WTC11 (cell line): ENCODE measurements around the gene DGCR2. TPM values are rescaled to one million over a fixed set of nuclear protein-coding genes. Genes with fewer than 3 reads are reported as not detected.
"Not testable (repeated sequence)": the region's sequence is repeated elsewhere in the genome, so short reads cannot be mapped to it uniquely, and the experiment has no call there.

Experiments used
- ATAC-seq: fragments of 200-7000 bp; cut with Tn5 transposase; 2 replicates; pipeline ENCODE4 v1.10.0; 2021; ENCODE audit warnings: mild to moderate bottlenecking, moderate library complexity
- CTCF ChIA-PET: fragments of 300-600 bp; sonication (Branson Sonifier 250); formaldehyde crosslinking; loops from one replicate; lab custom pipeline; 2021; ENCODE audit warnings: antibody characterized with exemption; lab: Charles Lee
- POLR2A ChIA-PET: fragments of 350-600 bp; sonication (Branson Sonifier 250); formaldehyde crosslinking; loops from one replicate; lab custom pipeline; 2021; ENCODE audit warnings: antibody characterized with exemption; lab: Charles Lee
- DNase-seq: peaks from one replicate; pipeline ENCODE4 v3.0.0; 2021; ENCODE audit warnings: low spot score
- H3K27ac Mint-ChIP-seq: 2 replicates; pipeline ENCODE4 v1.8.0; 2021; ENCODE audit warnings: mixed read lengths
- H3K27me3 Mint-ChIP-seq: 2 replicates; pipeline ENCODE4 v1.8.0; 2021; ENCODE audit warnings: low read depth, mild to moderate bottlenecking, moderate library complexity, mixed read lengths
- H3K36me3 Mint-ChIP-seq: 2 replicates; pipeline ENCODE4 v1.8.0; 2021; ENCODE audit warnings: mixed read lengths
- H3K4me1 Mint-ChIP-seq: 2 replicates; pipeline ENCODE4 v1.8.0; 2022; ENCODE audit warnings: mixed read lengths
- H3K4me3 Mint-ChIP-seq: 2 replicates; pipeline ENCODE4 v1.8.0; 2021; ENCODE audit warnings: mild to moderate bottlenecking, moderate library complexity, mixed read lengths
- H3K9me3 Mint-ChIP-seq: 2 replicates; pipeline ENCODE4 v1.8.0; 2021; ENCODE audit warnings: mixed read lengths
- ATF1 ChIP-seq: sonication (generic); formaldehyde crosslinking; IDR thresholded peaks from 2 replicates; pipeline ENCODE4 v1.8.1; 2023; ENCODE audit warnings: mild to moderate bottlenecking, moderate library complexity, missing genetic modification reagents
- ELF4 ChIP-seq: sonication (generic); formaldehyde crosslinking; IDR thresholded peaks from 2 replicates; pipeline ENCODE4 v1.8.1; 2022; ENCODE audit warnings: low read depth, mild to moderate bottlenecking, moderate library complexity, missing genetic modification reagents
- EMX1 ChIP-seq: fragments of 250-450 bp; sonication (Bioruptor Pico); IDR thresholded peaks from 2 replicates; pipeline ENCODE4 v1.8.0; 2021; ENCODE audit warnings: mild to moderate bottlenecking
- ETV6 ChIP-seq: sonication (generic); formaldehyde crosslinking; IDR thresholded peaks from 2 replicates; pipeline ENCODE4 v1.8.1; 2022; ENCODE audit warnings: mild to moderate bottlenecking, missing genetic modification reagents
- FOXJ3 ChIP-seq: sonication (generic); formaldehyde crosslinking; IDR thresholded peaks from 2 replicates; pipeline ENCODE4 v1.9.0; 2021; ENCODE audit warnings: missing genetic modification reagents, mild to moderate bottlenecking, borderline replicate concordance
- GABPB1 ChIP-seq: sonication (generic); formaldehyde crosslinking; IDR thresholded peaks from 2 replicates; pipeline ENCODE4 v1.8.1; 2023; ENCODE audit warnings: mild to moderate bottlenecking, missing genetic modification reagents
- MXD4 ChIP-seq: fragments of 250-450 bp; sonication (Bioruptor Pico); IDR thresholded peaks from 2 replicates; pipeline ENCODE4 v1.8.0; 2021; ENCODE audit warnings: mild to moderate bottlenecking, moderate library complexity, borderline replicate concordance
- NFE2L1 ChIP-seq: sonication (generic); formaldehyde crosslinking; IDR thresholded peaks from 2 replicates; pipeline ENCODE4 v1.8.1; 2023; ENCODE audit warnings: missing genetic modification reagents
- NR2C2 ChIP-seq: sonication (generic); formaldehyde crosslinking; IDR thresholded peaks from 2 replicates; pipeline ENCODE4 v1.8.0; 2022; ENCODE audit warnings: mild to moderate bottlenecking, missing genetic modification reagents
- RORB ChIP-seq: fragments of 250-450 bp; sonication (Bioruptor Pico); IDR thresholded peaks from 2 replicates; pipeline ENCODE4 v1.9.0; 2021; ENCODE audit warnings: mild to moderate bottlenecking
- SMAD4 ChIP-seq: sonication (generic); formaldehyde crosslinking; IDR thresholded peaks from 2 replicates; pipeline ENCODE4 v1.8.0; 2022; ENCODE audit warnings: mild to moderate bottlenecking, missing genetic modification reagents
- TEAD4 ChIP-seq: sonication (generic); formaldehyde crosslinking; IDR thresholded peaks from 2 replicates; pipeline ENCODE4 v1.8.0; 2022; ENCODE audit warnings: mild to moderate bottlenecking, missing genetic modification reagents
- ZBTB21 ChIP-seq: sonication (generic); formaldehyde crosslinking; IDR thresholded peaks from 2 replicates; pipeline ENCODE4 v1.8.1; 2023; ENCODE audit warnings: mild to moderate bottlenecking, missing genetic modification reagents, borderline replicate concordance
- ZNF416 ChIP-seq: fragments of 250-450 bp; sonication (Bioruptor Pico); IDR thresholded peaks from 2 replicates; pipeline ENCODE4 v1.9.0; 2021; ENCODE audit warnings: mild to moderate bottlenecking, inconsistent platforms
- ZNF423 ChIP-seq: fragments of 250-450 bp; sonication (Bioruptor Pico); IDR thresholded peaks from 2 replicates; pipeline ENCODE4 v2.1.2; 2022; ENCODE audit warnings: mild to moderate bottlenecking, moderate library complexity
- total RNA-seq: library from RNA; stranded (reverse); gene quantifications from 3 replicates; pipeline ENCODE4 v1.2.3, GENCODE V29; 2021
- TF ChIP-seq, protein P1 (sequence below): sonication (generic); formaldehyde crosslinking; conservative IDR thresholded peaks from 2 replicates; pipeline ENCODE4 v1.8.1; 2022; ENCODE audit warnings: mild to moderate bottlenecking, missing genetic modification reagents
- TF ChIP-seq, protein P2 (sequence below): sonication (generic); formaldehyde crosslinking; IDR thresholded peaks from 2 replicates; pipeline ENCODE4 v1.8.0; 2022; ENCODE audit warnings: mild to moderate bottlenecking, missing genetic modification reagents
- TF ChIP-seq, protein P3 (sequence below): sonication (generic); formaldehyde crosslinking; IDR thresholded peaks from 2 replicates; pipeline ENCODE4 v1.8.1; 2023; ENCODE audit warnings: mild to moderate bottlenecking, missing genetic modification reagents, moderate library complexity
- TF ChIP-seq, protein P4 (sequence below): fragments of 200-600 bp; IDR thresholded peaks from 2 replicates; pipeline ENCODE4 v1.8.0; 2022; ENCODE audit warnings: antibody characterized with exemption
- TF ChIP-seq, protein P5 (sequence below): sonication (generic); formaldehyde crosslinking; IDR thresholded peaks from 2 replicates; pipeline ENCODE4 v1.8.0; 2023; ENCODE audit warnings: missing genetic modification reagents, mild to moderate bottlenecking, borderline replicate concordance

The DGCR2 gene
- total RNA-seq, 1 experiment from 2014 or later = 64.2 TPM

DNA sequence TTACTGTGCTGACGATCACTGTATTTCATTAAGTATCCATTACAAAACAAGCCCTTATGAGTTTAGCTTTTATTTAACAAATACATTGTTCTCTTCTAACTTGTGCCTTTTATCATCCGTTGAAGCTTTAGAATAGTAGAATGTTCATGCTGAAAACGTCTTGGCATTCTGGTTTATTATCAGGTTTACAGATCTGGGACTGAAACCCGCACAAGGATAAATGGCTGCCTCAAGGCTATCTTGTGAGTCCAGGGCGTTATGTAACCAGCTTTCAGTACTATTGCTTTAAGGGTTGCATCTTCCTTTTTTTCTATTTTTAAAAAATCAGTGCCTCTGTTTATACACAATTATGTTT lies 119.6 kb downstream of the DGCR2 start:
- POLR2A ChIA-PET = no interaction called here

DNA sequence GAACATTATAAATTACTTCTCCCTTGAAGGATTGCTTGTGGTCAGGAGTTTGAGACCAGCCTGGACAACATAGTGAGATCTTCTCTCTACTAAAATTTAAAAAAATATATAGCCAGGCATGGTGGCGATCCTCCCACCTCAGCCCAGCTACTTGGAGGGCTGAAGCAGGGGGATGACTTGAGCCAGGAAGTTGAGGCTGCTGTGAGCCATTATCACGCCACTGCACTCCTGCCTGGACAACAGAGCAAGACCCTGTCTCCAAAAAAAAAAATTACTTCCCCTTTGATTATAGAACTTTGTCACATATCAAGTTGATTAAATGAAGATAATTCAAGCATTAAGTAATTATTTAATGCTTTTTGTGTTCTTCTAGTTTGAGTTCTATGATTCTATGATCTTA lies 121.0 kb downstream of the DGCR2 start:
- ChIA-PET CTCF (interaction anchor here (0.7 kb wide), 1 partner anchor 230 kb away, joined by 3 read pairs; no protein-coding TSS in a partner anchor), POLR2A (no interaction called here)
- Mint-ChIP-seq H3K4me3 (no peak overlapping the region), H3K36me3 (no peaks in the 10 kb centered on the region), H3K27ac (no peak overlapping the region), H3K9me3 (no peaks in the 10 kb centered on the region), H3K27me3 (no peaks in the 10 kb centered on the region; the same call in 1 of the 2 replicates), H3K4me1 (no peaks in the 10 kb centered on the region)
- no peak for ATAC-seq
- no peak for TF ChIP-seq NR2C2 (CRISPR knock-in tag)
- TF ChIP-seq, protein P1, sequence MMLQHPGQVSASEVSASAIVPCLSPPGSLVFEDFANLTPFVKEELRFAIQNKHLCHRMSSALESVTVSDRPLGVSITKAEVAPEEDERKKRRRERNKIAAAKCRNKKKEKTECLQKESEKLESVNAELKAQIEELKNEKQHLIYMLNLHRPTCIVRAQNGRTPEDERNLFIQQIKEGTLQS (CRISPR knock-in tag) = no peak
- no peak for DNase-seq

More for the DNA sequence above, 119.6 kb downstream of the DGCR2 start:
- ATAC-seq (no peak), DNase-seq (no peak)
- Mint-ChIP-seq H3K9me3 (no peaks in the 10 kb centered on the region), H3K4me3 (no peak overlapping the region), H3K27me3 (no peaks in the 10 kb centered on the region; the same call in 1 of the 2 replicates), H3K36me3 (no peaks in the 10 kb centered on the region), H3K27ac (no peak overlapping the region), H3K4me1 (no peaks in the 10 kb centered on the region)
- CTCF ChIA-PET = interaction anchor here (0.8 kb wide), 1 partner anchor 11 kb away, joined by 3 read pairs; no protein-coding TSS in a partner anchor
- no peak for TF ChIP-seq ZNF416 (CRISPR knock-in tag)
- no peak for TF ChIP-seq ETV6 (CRISPR knock-in tag)
- TF ChIP-seq EMX1 (CRISPR knock-in tag) = no peak
- TF ChIP-seq, protein P2, sequence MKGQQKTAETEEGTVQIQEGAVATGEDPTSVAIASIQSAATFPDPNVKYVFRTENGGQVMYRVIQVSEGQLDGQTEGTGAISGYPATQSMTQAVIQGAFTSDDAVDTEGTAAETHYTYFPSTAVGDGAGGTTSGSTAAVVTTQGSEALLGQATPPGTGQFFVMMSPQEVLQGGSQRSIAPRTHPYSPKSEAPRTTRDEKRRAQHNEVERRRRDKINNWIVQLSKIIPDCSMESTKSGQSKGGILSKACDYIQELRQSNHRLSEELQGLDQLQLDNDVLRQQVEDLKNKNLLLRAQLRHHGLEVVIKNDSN (CRISPR knock-in tag) = no peak
- no peak for TF ChIP-seq TEAD4

DNA sequence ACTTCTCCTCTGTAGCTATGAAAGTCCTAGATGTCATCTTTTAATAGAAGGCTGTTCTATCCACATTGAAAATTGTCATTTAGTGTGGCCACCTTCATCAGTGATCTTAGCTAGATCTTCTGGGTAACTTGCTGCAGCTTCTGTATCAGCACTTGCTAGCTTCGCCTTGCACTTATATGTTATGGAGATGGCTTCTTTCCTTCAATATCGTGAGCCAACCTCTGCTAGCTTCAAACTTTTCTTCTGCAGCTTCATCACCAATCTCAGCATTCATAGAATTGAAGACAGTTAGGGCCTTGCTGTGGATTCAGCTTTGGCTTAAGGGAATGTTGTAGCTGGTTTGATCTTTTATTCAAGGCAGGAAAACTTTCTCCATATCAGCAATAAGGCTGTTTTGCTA lies 122.1 kb downstream of the DGCR2 start:
- not testable (repeated sequence) for H3K27ac Mint-ChIP-seq, H3K4me3 Mint-ChIP-seq, H3K36me3 Mint-ChIP-seq

GRCh38 chr22:18999416-18999815 lies 122.8 kb downstream of the DGCR2 start:
- TF ChIP-seq ATF1 (no peak), ZBTB21 (no peak), FOXJ3 (CRISPR knock-in tag) (no peak), MXD4 (CRISPR knock-in tag) (no peak), GABPB1 (CRISPR knock-in tag) (no peak), ELF4 (no peak), RORB (CRISPR knock-in tag) (no peak), NFE2L1 (CRISPR knock-in tag) (no peak), SMAD4 (CRISPR knock-in tag) (no peak), ZNF423 (CRISPR knock-in tag) (no peak)
- TF ChIP-seq, protein P3, sequence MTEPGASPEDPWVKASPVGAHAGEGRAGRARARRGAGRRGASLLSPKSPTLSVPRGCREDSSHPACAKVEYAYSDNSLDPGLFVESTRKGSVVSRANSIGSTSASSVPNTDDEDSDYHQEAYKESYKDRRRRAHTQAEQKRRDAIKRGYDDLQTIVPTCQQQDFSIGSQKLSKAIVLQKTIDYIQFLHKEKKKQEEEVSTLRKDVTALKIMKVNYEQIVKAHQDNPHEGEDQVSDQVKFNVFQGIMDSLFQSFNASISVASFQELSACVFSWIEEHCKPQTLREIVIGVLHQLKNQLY (CRISPR knock-in tag) = no peak
- TF ChIP-seq, protein P4, sequence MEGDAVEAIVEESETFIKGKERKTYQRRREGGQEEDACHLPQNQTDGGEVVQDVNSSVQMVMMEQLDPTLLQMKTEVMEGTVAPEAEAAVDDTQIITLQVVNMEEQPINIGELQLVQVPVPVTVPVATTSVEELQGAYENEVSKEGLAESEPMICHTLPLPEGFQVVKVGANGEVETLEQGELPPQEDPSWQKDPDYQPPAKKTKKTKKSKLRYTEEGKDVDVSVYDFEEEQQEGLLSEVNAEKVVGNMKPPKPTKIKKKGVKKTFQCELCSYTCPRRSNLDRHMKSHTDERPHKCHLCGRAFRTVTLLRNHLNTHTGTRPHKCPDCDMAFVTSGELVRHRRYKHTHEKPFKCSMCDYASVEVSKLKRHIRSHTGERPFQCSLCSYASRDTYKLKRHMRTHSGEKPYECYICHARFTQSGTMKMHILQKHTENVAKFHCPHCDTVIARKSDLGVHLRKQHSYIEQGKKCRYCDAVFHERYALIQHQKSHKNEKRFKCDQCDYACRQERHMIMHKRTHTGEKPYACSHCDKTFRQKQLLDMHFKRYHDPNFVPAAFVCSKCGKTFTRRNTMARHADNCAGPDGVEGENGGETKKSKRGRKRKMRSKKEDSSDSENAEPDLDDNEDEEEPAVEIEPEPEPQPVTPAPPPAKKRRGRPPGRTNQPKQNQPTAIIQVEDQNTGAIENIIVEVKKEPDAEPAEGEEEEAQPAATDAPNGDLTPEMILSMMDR = no peak
- TF ChIP-seq, protein P5, sequence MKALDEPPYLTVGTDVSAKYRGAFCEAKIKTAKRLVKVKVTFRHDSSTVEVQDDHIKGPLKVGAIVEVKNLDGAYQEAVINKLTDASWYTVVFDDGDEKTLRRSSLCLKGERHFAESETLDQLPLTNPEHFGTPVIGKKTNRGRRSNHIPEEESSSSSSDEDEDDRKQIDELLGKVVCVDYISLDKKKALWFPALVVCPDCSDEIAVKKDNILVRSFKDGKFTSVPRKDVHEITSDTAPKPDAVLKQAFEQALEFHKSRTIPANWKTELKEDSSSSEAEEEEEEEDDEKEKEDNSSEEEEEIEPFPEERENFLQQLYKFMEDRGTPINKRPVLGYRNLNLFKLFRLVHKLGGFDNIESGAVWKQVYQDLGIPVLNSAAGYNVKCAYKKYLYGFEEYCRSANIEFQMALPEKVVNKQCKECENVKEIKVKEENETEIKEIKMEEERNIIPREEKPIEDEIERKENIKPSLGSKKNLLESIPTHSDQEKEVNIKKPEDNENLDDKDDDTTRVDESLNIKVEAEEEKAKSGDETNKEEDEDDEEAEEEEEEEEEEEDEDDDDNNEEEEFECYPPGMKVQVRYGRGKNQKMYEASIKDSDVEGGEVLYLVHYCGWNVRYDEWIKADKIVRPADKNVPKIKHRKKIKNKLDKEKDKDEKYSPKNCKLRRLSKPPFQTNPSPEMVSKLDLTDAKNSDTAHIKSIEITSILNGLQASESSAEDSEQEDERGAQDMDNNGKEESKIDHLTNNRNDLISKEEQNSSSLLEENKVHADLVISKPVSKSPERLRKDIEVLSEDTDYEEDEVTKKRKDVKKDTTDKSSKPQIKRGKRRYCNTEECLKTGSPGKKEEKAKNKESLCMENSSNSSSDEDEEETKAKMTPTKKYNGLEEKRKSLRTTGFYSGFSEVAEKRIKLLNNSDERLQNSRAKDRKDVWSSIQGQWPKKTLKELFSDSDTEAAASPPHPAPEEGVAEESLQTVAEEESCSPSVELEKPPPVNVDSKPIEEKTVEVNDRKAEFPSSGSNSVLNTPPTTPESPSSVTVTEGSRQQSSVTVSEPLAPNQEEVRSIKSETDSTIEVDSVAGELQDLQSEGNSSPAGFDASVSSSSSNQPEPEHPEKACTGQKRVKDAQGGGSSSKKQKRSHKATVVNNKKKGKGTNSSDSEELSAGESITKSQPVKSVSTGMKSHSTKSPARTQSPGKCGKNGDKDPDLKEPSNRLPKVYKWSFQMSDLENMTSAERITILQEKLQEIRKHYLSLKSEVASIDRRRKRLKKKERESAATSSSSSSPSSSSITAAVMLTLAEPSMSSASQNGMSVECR (CRISPR knock-in tag) = no peak
- CTCF ChIA-PET = interaction anchor here (0.5 to 2.4 kb wide), 16 partner anchors 10 to 180 kb away, joined by 3 to 14 read pairs (median 5); partner anchors contain the start of genes DGCR6, ESS2, PRODH and SLC25A1
- POLR2A ChIA-PET = no interaction called here
- Mint-ChIP-seq H3K4me3 (no peak overlapping the region), H3K36me3 (no peaks in the 10 kb centered on the region), H3K9me3 (no peaks in the 10 kb centered on the region), H3K27ac (no peak overlapping the region), H3K4me1 (no peaks in the 10 kb centered on the region), H3K27me3 (no peaks in the 10 kb centered on the region; the same call in 1 of the 2 replicates)
- DNase-seq (no peak), ATAC-seq (no peak)

More for the DNA sequence above, 122.1 kb downstream of the DGCR2 start:
- H3K4me1 Mint-ChIP-seq, H3K9me3 Mint-ChIP-seq, ATAC-seq, POLR2A ChIA-PET, DNase-seq, H3K27me3 Mint-ChIP-seq: not testable (repeated sequence)
- CTCF ChIA-PET = interaction anchor here (0.9 to 2.4 kb wide), 11 partner anchors 9 to 179 kb away, joined by 3 to 14 read pairs (median 5); partner anchors contain the start of genes DGCR6, ESS2 and SLC25A1
